GM13977 (cell line): ENCODE data around the gene MAPKBP1.

Experiments used
- DNase-seq: peaks from one replicate; pipeline ENCODE4 v3.0.0; 2012; ENCODE audit warnings: low spot score
- in situ Hi-C: fragments of 300-500 bp; cut with MboI; formaldehyde crosslinking; loops from one replicate; pipeline ENCODE4 v1.12.0; 2022; ENCODE audit warnings: low sequenced_read_pairs, low pct_unique_long_range_greater_than_20kb, mixed read lengths, inconsistent platforms; ENCODE audit not compliant: unreplicated experiment
- TF ChIP-seq, protein P1 (sequence below): IDR thresholded peaks from 2 replicates; pipeline ENCODE4 v1.5.1; 2012; ENCODE audit warnings: mild to moderate bottlenecking, control low read depth; ENCODE audit not compliant: insufficient read depth; ENCODE audit errors: extremely low read depth, missing control alignments

Gene MAPKBP1

DNA sequence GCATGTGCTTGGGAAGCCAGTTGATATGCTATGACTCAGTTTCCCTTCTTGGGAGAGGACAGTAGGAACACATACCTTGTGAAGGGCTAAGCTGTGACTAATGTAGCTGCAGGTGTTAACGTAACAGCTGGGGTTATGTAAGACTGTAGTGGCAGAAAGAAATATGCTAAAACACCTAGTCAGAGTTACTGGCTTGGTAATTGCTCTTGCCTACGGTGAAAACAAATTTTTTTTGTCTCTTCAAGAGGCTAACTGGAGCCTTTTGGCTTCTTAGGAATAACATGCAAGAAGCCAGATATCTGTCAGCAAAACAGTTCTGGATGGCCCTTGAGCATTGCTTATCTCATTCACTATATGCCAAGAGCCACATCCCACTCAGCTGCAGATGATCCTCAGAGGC lies 1.4 kb downstream of the MAPKBP1 start:
- DNase-seq = no peak
- TF ChIP-seq, protein P1, sequence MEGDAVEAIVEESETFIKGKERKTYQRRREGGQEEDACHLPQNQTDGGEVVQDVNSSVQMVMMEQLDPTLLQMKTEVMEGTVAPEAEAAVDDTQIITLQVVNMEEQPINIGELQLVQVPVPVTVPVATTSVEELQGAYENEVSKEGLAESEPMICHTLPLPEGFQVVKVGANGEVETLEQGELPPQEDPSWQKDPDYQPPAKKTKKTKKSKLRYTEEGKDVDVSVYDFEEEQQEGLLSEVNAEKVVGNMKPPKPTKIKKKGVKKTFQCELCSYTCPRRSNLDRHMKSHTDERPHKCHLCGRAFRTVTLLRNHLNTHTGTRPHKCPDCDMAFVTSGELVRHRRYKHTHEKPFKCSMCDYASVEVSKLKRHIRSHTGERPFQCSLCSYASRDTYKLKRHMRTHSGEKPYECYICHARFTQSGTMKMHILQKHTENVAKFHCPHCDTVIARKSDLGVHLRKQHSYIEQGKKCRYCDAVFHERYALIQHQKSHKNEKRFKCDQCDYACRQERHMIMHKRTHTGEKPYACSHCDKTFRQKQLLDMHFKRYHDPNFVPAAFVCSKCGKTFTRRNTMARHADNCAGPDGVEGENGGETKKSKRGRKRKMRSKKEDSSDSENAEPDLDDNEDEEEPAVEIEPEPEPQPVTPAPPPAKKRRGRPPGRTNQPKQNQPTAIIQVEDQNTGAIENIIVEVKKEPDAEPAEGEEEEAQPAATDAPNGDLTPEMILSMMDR = no peak
- in situ Hi-C loops = no loop called here

DNA sequence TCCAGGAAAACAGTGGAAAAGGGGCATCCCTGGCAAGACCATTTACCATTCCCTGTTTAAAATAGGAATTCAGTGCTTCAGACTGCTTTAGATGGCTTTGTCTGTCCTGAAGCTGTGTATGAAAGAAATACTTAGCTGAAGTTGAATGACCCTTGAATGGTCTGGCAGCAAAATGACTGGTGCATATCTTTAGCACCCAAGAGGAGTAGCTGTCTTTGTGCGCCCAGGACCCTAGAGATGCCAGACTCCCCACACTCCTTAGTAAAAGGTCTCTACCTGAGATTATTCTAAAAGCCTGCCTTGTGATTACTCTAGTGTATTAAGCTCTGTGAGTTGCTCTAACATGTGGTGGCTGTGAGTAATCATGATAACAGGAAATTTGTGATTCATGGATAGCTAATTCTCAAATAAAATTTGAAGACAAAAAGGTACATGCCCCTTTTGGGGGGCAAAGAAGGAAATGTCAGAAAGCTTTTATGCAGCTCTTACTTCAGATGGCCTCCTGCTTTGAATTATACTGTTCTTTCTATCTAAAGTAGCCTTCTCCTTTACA lies 3.2 kb downstream of the MAPKBP1 start:
- no peak for DNase-seq
- TF ChIP-seq, protein P1 = no peak
- in situ Hi-C loops = no loop called here

DNA sequence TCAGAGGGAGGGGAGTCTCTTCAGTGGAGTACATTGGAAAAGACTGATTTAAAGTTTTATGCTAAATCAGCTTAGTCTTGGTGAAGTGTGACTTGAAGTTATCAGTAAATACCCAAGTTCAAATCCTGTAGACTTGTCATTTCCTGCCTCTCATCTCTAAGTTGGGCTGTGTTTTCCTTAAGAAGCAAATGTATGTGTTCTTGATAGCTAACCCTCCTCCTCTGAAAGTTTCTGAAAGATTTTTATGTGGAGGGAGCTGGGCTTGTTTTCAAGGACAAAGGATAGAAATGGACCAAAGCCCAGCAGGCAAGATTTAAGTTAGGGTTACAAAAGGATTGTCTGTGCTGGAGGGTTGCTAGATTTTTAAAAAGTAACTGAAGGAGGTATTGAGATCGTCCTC lies 4.2 kb downstream of the MAPKBP1 start:
- in situ Hi-C loops = no loop called here
- TF ChIP-seq, protein P1 = no peak
- DNase-seq = no peak

DNA sequence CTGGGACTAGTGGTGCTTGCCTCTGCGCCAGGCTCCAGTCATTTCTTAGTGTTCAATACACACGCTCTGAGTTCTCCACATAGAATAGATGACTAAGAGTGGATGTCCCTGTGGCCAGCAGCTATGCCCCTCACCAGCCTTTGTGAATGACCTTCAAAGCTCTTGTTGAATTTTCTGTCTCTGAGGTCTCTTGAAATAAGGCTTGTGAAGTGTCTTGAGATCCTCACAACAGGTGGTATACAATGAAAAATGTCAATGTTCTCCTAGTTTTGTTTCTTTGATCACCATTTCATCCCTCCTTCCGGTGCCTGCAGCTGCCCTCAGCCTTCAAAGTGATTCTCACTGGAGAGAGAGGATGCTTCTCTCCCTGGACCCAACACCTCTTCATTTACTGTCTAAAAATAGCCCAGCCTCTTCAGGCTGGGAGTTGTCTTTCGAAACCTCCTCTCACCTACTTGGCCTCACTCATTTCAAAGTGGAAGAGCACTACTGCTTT lies 5.4 kb downstream of the MAPKBP1 start:
- in situ Hi-C loops = no loop called here
- DNase-seq = no peak
- TF ChIP-seq, protein P1 = no peak

DNA sequence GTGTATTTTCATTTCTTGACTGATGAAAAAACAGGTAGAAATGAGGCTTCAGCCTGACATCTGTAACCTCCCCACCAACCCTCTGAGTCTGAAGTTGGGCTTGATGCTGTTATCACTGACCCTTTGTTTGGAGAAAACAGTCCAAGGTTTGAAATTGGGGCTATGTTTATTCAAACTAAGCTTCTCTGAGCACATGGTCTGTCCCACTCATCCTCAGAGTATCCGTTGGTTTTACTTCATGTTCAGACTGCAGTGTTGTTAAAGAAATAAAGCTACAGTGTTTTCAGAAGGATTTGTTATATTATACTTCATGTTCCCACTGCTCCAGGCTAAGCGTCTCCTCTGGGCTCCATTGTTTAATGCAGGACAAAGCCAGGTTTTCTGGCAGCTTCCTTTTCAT lies 6.0 kb downstream of the MAPKBP1 start:
- TF ChIP-seq, protein P1 = no peak
- in situ Hi-C loops = no loop called here
- DNase-seq = no peak

DNA sequence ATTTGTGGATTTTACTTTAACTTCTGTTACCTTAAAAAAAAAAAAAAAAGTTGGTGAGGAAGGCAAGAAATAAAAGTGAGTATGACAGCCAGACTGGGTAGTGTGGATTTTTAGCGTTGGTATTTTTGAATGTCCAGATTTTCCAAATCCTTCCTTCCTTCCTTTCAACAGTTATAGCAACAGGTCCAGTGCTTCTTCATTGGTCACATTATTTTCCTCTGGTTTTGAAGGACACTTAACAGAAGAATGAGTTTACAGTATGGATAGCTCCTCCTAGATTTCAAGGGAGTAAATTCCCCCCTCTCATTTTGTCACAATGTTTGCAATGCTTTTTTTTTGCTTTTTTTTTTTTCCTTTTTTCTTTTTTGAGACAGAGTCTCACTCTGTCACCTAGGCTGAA lies 6.4 kb downstream of the MAPKBP1 start:
- no peak for DNase-seq
- in situ Hi-C loops = no loop called here
- TF ChIP-seq, protein P1 = no peak
